CD4-positive, alpha-beta T cell treated with Interleukin-15 for 1 hour (primary cell): ENCODE results near the gene C1R.
"Not testable (repeated sequence)": the region's sequence is repeated elsewhere in the genome, so short reads cannot be mapped to it uniquely, and the experiment has no call there.

Experiments used
- DNase-seq: peaks from one replicate; pipeline ENCODE4 v3.0.0-alpha.2; 2020

C1R gene

GRCh38 chr12:7065073-7065623 lies 27.1 kb downstream of the C1R start:
- no peak for DNase-seq

GRCh38 chr12:7064516-7064915 lies 27.7 kb downstream of the C1R start:
- no peak for DNase-seq

GRCh38 chr12:7061596-7061995 lies 30.6 kb downstream of the C1R start:
- no peak for DNase-seq

- no peak for DNase-seq
Measured at GRCh38 chr12:7061138-7061537, 31.1 kb downstream of the C1R start.

- DNase-seq, result no peak
Measured at GRCh38 chr12:7060353-7060954, 31.8 kb downstream of the C1R start, which contains the start of gene C1S. C1S (plus strand) TSS chr12:7060718; CDS start chr12:7061913, 1,195 bp downstream.

GRCh38 chr12:7059780-7060179 lies 32.5 kb downstream of the C1R start:
- no peak for DNase-seq

GRCh38 chr12:7058850-7059395 lies 33.3 kb downstream of the C1R start:
- DNase-seq, result no peak

GRCh38 chr12:7058163-7058845 lies 33.9 kb downstream of the C1R start:
- peak; percentile 26 for DNase-seq

- not testable (repeated sequence) for DNase-seq
Measured at GRCh38 chr12:7055736-7056135, 36.5 kb downstream of the C1R start.

- DNase-seq, result no peak
Measured at GRCh38 chr12:7054925-7055324, 37.3 kb downstream of the C1R start.

GRCh38 chr12:7049973-7050372 lies 42.3 kb downstream of the C1R start:
- not testable (repeated sequence) for DNase-seq

- not testable (repeated sequence) for DNase-seq
Measured at GRCh38 chr12:7049445-7049951, 42.7 kb downstream of the C1R start.

- DNase-seq, result no peak
Measured at GRCh38 chr12:7047306-7047705, 44.9 kb downstream of the C1R start.

- no peak for DNase-seq
Measured at GRCh38 chr12:7046383-7047105, 45.7 kb downstream of the C1R start.

GRCh38 chr12:7045913-7046312 lies 46.3 kb downstream of the C1R start:
- no peak for DNase-seq

GRCh38 chr12:7042842-7043241 lies 49.4 kb downstream of the C1R start:
- DNase-seq, result no peak

GRCh38 chr12:7039403-7039802 lies 52.8 kb downstream of the C1R start:
- DNase-seq, result no peak

- no peak for DNase-seq
Measured at GRCh38 chr12:7038591-7038990, 53.7 kb downstream of the C1R start.

- DNase-seq, result not testable (repeated sequence)
Measured at GRCh38 chr12:7037411-7037810, 54.8 kb downstream of the C1R start.

- DNase-seq, result no peak
Measured at GRCh38 chr12:7035463-7035862, 56.8 kb downstream of the C1R start.

- no peak for DNase-seq
Measured at GRCh38 chr12:7034464-7034863, 57.8 kb downstream of the C1R start.

- no peak for DNase-seq
Measured at GRCh38 chr12:7032990-7033389, 59.3 kb downstream of the C1R start.

- no peak for DNase-seq
Measured at GRCh38 chr12:7031306-7031705, 60.9 kb downstream of the C1R start.
